ENCODE results near the gene NR1H2.

DNA sequence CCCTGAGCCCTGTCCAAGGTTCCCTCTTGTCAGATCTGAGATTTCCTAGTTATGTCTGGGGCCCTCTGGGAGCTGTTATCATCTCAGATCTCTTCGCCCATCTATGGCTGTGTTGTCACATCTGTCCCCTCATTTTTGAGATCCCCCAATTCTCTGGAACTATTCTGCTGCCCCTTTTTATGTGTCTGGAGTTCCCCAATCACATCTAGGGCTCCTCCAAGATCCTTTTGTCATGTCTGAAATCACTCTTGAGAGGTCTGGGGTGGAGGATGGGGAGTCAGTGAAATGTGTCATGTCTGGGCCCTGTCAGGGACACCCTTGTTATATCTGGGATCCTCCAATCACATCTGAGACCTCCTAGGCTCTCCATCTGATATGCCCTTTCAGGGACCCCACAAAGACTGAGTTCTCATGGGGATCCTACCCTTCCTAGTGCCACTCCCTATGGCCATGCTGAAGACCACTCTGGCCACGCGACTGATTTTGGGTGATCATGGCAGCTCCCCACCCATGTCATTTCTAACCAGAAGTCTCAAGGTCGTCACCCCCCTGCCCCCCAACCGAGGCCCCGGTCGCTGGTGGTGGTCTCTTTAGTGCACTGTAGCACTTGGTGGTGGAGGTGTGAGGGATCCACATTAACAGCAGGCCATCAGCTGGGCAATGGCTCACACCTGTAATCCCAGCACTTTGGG, 52.7 kb downstream of the NR1H2 start:
- TF ChIP-seq, protein P1, sequence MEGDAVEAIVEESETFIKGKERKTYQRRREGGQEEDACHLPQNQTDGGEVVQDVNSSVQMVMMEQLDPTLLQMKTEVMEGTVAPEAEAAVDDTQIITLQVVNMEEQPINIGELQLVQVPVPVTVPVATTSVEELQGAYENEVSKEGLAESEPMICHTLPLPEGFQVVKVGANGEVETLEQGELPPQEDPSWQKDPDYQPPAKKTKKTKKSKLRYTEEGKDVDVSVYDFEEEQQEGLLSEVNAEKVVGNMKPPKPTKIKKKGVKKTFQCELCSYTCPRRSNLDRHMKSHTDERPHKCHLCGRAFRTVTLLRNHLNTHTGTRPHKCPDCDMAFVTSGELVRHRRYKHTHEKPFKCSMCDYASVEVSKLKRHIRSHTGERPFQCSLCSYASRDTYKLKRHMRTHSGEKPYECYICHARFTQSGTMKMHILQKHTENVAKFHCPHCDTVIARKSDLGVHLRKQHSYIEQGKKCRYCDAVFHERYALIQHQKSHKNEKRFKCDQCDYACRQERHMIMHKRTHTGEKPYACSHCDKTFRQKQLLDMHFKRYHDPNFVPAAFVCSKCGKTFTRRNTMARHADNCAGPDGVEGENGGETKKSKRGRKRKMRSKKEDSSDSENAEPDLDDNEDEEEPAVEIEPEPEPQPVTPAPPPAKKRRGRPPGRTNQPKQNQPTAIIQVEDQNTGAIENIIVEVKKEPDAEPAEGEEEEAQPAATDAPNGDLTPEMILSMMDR (IDR thresholded peaks at IDR 0.05): no peak
- no peak for TF ChIP-seq POLR2A (IDR thresholded peaks at IDR 0.05)

All from uterus (tissue), 2 donors.